HFFc6 (cell line): ENCODE data around the gene PPAT. TPM values are rescaled to one million over a fixed set of nuclear protein-coding genes. Genes with fewer than 3 reads are reported as not detected.
"Not testable (repeated sequence)": the region's sequence is repeated elsewhere in the genome, so short reads cannot be mapped to it uniquely, and the experiment has no call there.

Source experiments
- DNase-seq: peaks from one replicate; pipeline ENCODE4 v3.0.0-alpha.2; 2018
- H3K27ac Mint-ChIP-seq: 2 replicates; pipeline ENCODE4 v1.8.0; 2020; ENCODE audit warnings: mild to moderate bottlenecking, mixed read lengths
- H3K27me3 Mint-ChIP-seq: 2 replicates; pipeline ENCODE4 v1.8.0; 2021; ENCODE audit warnings: mild to moderate bottlenecking, moderate library complexity, mixed read lengths; ENCODE audit not compliant: insufficient read depth
- H3K36me3 Mint-ChIP-seq: 2 replicates; pipeline ENCODE4 v1.8.0; 2021; ENCODE audit warnings: low read depth, mixed read lengths
- H3K4me1 Mint-ChIP-seq: 2 replicates; pipeline ENCODE4 v1.8.0; 2020; ENCODE audit warnings: low read depth, mixed read lengths
- H3K4me3 Mint-ChIP-seq: 2 replicates; pipeline ENCODE4 v1.8.0; 2020; ENCODE audit warnings: mild to moderate bottlenecking, moderate library complexity, mixed read lengths
- H3K9me3 Mint-ChIP-seq: 2 replicates; pipeline ENCODE4 v1.8.0; 2020; ENCODE audit warnings: mild to moderate bottlenecking, mixed read lengths
- CTCF ChIP-seq: fragments of 200-600 bp; sonication (generic); IDR thresholded peaks from 2 replicates; pipeline ENCODE4 v1.5.0; 2021; ENCODE audit warnings: antibody characterized with exemption, mild to moderate bottlenecking
- total RNA-seq, 6 experiments: library from RNA; stranded (reverse); fragmentation: NEBNext Ultra II Directional; extraction: Animal tissue kit (Norgen Biotek cat#: 25700); gene quantifications; 2 replicates in 1 of 6; 3 replicates in 5 of 6; pipeline ENCODE4 v1.2.3, GENCODE V29; 2021

PPAT gene
- total RNA-seq, 6 experiments from 2014 or later = 19.3 to 26.3 (median 22.3) TPM

- DNase-seq = no peak
- H3K27me3 Mint-ChIP-seq = no peaks in the 10 kb centered on the region
- H3K9me3 Mint-ChIP-seq = no peaks in the 10 kb centered on the region
- TF ChIP-seq CTCF = no peak
- H3K4me1 Mint-ChIP-seq = peaks cover 12% of the 10 kb centered on the region
- H3K27ac Mint-ChIP-seq = no peak overlapping the region
- peaks cover 10% of the 10 kb centered on the region for H3K36me3 Mint-ChIP-seq
- H3K4me3 Mint-ChIP-seq = no peak overlapping the region
Measured at GRCh38 chr4:56370377-56370776, 65.0 kb downstream of the PPAT start.

GRCh38 chr4:56362981-56363380, 72.4 kb downstream of the PPAT start:
- H3K4me1 Mint-ChIP-seq, DNase-seq, H3K27me3 Mint-ChIP-seq, H3K9me3 Mint-ChIP-seq, H3K27ac Mint-ChIP-seq, H3K4me3 Mint-ChIP-seq: not testable (repeated sequence)
- H3K36me3 Mint-ChIP-seq = peaks cover 13% of the 10 kb centered on the region; the same call in 1 of the 2 replicates

- Mint-ChIP-seq H3K27ac (no peak overlapping the region), H3K36me3 (peaks cover 12% of the 10 kb centered on the region; the same call in 1 of the 2 replicates)
Measured at GRCh38 chr4:56360071-56360470, 75.3 kb downstream of the PPAT start.

GRCh38 chr4:56356650-56357049, 78.8 kb downstream of the PPAT start:
- H3K36me3 Mint-ChIP-seq = no peaks in the 10 kb centered on the region
- no peak overlapping the region for H3K4me3 Mint-ChIP-seq
- H3K9me3 Mint-ChIP-seq = no peaks in the 10 kb centered on the region
- H3K27me3 Mint-ChIP-seq = no peaks in the 10 kb centered on the region
- no peak for TF ChIP-seq CTCF
- H3K4me1 Mint-ChIP-seq = no peaks in the 10 kb centered on the region
- DNase-seq = no peak
- no peak overlapping the region for H3K27ac Mint-ChIP-seq

More at GRCh38 chr4:56360071-56360470, 75.3 kb downstream of the PPAT start:
- peaks cover 5% of the 10 kb centered on the region for H3K9me3 Mint-ChIP-seq
- DNase-seq = no peak
- no peaks in the 10 kb centered on the region for H3K4me1 Mint-ChIP-seq
- no peaks in the 10 kb centered on the region for H3K27me3 Mint-ChIP-seq
- no peak for TF ChIP-seq CTCF
- no peak overlapping the region for H3K4me3 Mint-ChIP-seq

- no peak for TF ChIP-seq CTCF
- no peaks in the 10 kb centered on the region for H3K9me3 Mint-ChIP-seq
- H3K4me1 Mint-ChIP-seq = no peaks in the 10 kb centered on the region
- peaks cover 9% of the 10 kb centered on the region for H3K36me3 Mint-ChIP-seq
- no peak overlapping the region for H3K27ac Mint-ChIP-seq
- DNase-seq = no peak
- H3K27me3 Mint-ChIP-seq = no peaks in the 10 kb centered on the region
- no peak overlapping the region for H3K4me3 Mint-ChIP-seq
Measured at GRCh38 chr4:56348576-56348975, 86.8 kb downstream of the PPAT start.

GRCh38 chr4:56345458-56345857, 90.0 kb downstream of the PPAT start:
- H3K27me3 Mint-ChIP-seq = no peaks in the 10 kb centered on the region
- TF ChIP-seq CTCF = no peak
- no peaks in the 10 kb centered on the region for H3K4me1 Mint-ChIP-seq
- no peak overlapping the region for H3K4me3 Mint-ChIP-seq
- no peaks in the 10 kb centered on the region for H3K9me3 Mint-ChIP-seq
- no peak for DNase-seq
- H3K36me3 Mint-ChIP-seq = peaks cover 12% of the 10 kb centered on the region
- no peak overlapping the region for H3K27ac Mint-ChIP-seq

Other genes starting within 250 kb of the PPAT start
- gene AASDH, start 48.1 kb downstream of the PPAT start, total RNA-seq = 10 to 100 TPM in 1 of 6 experiments, 1 to 10 TPM in 5; 6.7 to 10.1 (median 8.4) TPM
- 100 to 1,000 TPM; 136 to 177 (median 168) TPM for gene PAICS, start 645 bp upstream of the PPAT start, total RNA-seq
- gene SRP72, start 32.0 kb upstream of the PPAT start, total RNA-seq = 100 to 1,000 TPM; 152 to 180 (median 166) TPM
- gene ARL9, start 70.2 kb upstream of the PPAT start, total RNA-seq = under 1 TPM in 4 of 6 experiments, not detected in 2; 0.07 to 0.18 (median 0.12) TPM
- gene HOPX, start 245.7 kb upstream of the PPAT start, total RNA-seq = not detected